ENCODE measurements around the gene SUDS3.
"Not testable (repeated sequence)": the region's sequence is repeated elsewhere in the genome, so short reads cannot be mapped to it uniquely, and the experiment has no call there.

Gene SUDS3, protein sequence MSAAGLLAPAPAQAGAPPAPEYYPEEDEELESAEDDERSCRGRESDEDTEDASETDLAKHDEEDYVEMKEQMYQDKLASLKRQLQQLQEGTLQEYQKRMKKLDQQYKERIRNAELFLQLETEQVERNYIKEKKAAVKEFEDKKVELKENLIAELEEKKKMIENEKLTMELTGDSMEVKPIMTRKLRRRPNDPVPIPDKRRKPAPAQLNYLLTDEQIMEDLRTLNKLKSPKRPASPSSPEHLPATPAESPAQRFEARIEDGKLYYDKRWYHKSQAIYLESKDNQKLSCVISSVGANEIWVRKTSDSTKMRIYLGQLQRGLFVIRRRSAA

DNA sequence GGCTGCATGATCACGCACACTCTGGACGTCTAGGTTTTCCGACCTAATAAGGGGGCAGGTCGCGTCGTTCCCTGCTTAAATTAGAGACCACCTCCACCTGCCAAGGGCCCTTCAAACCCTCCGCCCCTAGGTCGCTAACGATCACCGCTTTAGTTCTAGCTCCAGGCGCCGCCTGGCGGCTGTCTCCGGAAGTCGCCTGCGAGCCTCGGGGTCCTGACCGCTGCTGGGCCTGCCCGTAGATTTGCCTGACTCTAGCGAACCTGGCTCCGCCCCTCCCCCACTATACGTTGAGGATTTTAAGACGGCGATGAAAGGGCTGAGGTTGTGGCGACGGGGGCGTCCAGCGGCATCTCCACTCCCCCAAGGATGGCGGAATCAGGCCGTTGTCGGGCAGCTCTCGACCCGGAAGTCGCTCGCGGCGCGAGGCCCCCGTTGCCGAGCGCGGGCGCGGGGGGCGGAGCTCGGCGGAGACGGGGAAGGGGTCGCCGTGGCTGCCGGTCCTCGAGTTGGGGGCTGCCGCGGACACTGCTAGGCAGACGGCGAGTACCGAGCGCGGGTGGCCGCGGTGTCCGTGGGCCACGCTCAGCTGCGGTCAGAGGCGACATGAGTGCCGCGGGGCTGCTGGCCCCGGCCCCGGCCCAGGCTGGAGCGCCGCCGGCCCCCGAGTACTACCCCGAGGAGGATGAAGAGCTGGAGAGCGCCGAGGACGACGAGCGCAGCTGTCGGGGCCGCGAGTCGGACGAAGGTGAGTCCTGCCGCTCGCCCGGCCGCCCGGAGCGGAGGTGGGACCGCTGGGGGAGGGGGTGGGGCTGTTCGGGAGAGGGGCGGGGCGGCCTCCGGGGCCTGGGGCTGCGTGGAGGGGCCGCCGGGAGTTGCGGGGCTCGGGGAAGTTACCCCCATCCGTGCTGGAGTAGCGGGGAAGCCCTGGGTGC, at the start of gene SUDS3:
Gene SUDS3, plus strand, starts transcription at position 467 of the 932 bp plus-strand sequence. Its CDS starts 137 bp downstream, at position 604.
- peak; percentile 64 for DNase-seq

DNA sequence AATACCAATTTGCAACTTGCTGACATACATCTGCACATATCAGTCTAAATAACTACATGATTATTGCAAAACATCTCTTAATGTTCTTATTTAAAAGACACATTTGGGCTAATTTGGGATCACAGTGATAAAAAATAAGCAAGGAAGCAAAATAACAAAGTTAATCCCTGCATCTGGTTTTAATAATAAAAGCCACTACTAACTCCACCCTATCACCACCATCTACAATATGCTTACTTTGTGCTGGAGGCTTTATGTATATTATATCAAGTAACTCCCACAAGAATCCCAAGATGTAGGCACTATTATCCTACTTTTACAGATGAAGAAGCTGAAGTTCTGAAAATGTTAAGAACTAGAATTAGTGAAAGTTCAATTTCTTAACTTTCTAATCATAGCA, 49.4 kb upstream of the SUDS3 start:
- DNase-seq, result no peak

DNA sequence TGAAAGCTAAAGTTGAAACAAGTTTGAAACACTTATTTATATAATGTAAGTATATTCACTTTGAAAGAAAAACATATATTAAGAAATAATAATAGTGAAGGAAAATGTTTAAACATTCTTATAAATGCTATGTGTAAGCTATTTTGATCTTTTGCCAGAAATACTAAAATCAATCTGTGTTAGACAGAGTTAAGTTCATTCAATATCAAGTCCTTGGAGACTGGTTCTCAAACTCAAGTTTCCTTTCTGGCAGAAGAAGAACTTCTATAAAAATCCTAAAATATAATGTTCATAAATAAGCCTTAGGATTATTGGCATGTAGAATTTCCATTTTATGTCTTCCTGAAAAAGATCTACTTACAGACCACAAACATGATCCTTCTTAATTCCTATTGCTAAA, 49.0 kb upstream of the SUDS3 start:
- no peak for DNase-seq

GRCh38 chr12:118328486-118329330, 47.6 kb upstream of the SUDS3 start:
- DNase-seq, result no peak

GRCh38 chr12:118330421-118331018, 45.8 kb upstream of the SUDS3 start:
- no peak for DNase-seq

GRCh38 chr12:118332511-118332910, 43.8 kb upstream of the SUDS3 start:
- DNase-seq, result no peak

DNA sequence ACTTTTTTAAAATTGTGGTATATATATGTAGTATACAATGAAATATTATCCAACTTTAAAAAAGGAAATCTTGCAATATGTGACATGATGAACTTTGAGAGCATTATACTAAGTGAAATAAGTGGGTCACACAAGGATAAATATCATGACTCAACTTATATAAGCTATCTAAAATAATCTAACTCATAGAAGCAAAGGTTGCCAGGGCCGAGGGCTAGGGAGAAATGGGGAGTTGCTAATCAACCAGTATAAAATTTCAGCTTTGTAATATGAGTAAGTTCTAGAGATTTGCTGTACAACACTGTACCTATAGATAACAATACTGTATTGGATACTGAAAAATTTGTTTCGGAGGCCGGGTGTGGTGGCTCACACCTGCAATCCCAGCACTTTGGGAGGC, 42.1 kb upstream of the SUDS3 start:
- DNase-seq, result no peak

- no peak for DNase-seq
Observed at GRCh38 chr12:118334939-118335567, 41.3 kb upstream of the SUDS3 start.

DNA sequence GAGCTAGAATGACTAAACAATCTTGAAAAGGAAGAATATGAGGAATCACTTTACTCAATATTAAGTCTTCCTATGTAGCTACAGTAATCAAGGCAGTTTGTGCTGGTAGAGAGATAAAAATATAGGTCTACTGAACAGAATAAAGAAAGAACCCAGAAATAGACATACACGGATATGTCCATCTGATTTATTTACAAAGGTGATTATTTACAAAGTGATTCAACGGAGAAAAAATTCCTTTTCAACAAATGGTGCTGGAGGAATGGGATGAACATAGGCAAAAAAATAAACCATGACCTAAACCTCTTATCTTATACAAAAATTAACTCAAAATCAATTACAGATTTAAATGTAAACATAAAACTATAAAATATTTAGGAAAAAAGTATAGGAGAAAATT, 40.2 kb upstream of the SUDS3 start:
- no peak for DNase-seq

DNA sequence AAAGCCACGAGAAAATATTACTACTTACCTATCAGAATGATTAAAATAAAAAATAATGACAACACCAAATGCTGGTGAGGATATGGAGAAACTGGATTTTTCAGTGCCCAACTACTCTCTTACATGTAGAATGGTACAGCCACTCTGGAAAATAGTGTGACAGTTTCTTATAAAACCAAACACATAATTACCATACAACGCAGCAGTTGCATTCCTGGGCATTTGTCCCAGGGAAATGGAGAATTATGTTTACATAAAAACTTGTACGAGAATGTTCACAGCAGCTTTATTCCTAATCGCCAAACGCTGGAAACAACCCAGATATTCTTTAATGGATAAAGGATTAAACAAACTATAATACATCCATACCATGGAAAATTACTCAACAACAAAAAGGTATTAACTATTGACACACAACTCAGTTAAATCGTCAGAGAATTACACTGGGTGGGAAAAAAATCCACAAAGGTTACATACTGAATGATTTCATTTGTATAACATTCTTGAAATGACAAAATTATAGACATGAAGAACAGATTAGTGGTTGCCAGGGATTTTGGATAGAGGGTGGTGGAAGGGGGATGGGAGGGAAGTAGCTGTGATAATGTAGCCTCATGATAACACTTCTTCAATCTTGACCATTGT, 39.0 kb upstream of the SUDS3 start:
- no peak for DNase-seq

DNA sequence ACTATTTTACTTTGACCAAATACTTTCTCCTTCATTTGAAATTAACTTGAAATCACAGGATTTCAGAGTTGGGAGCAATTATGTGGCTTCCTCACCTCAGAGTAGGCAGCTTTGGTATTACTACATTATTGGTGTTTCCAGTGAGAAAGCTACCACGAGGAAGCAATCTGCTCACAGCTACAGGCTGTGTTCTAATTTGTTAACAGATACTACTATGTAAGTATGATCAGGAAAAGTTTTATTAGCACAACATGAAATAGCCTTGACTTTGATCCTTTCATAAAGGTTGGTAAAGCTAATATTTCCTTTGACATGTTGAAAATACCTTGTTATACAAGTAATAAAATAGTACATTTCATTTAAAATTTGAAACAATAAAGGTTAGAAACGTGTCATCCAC, 34.3 kb upstream of the SUDS3 start:
- DNase-seq, result no peak

- no peak for DNase-seq
Observed at GRCh38 chr12:118344829-118345228, 31.5 kb upstream of the SUDS3 start.

DNA sequence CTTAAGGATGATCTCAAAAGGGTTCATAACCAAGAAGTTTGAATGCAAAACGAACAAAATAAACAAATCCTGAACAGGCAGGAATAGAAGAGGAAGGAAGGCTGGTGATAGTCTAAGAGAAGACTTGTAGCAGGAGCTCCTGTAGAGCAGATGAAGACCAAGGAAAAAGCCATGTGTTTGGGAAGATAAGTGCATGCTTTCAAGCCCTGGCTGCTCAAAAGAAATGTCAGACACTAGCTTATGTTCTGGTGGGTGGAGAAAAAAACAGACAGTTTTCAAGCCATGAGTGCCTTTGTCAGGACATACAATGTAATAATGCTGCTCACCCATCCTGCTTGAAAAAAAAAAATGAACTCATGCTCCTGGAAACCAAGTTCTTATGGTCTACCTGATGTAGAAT, 31.0 kb upstream of the SUDS3 start:
- no peak for DNase-seq

- no peak for DNase-seq
Observed at GRCh38 chr12:118346895-118347294, 29.5 kb upstream of the SUDS3 start.

DNA sequence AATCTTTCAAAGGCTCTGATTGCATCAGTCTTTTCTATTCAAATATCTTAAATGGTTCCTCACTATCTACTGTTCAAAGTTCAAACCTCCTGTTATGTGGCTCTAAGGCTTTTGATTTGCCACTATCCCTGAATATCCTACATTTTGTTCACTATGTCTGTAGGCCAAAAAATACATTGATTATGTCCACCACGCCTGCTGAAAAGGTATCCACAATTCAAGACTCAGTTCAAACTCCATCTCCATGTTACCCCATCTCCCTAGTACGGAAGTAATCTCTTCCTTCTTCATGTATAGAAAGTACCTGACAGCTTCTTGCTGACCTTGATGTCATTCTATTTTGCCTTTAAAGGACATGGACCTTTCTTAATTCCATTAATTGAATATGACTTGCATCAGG, 28.4 kb upstream of the SUDS3 start:
- DNase-seq, result no peak

DNA sequence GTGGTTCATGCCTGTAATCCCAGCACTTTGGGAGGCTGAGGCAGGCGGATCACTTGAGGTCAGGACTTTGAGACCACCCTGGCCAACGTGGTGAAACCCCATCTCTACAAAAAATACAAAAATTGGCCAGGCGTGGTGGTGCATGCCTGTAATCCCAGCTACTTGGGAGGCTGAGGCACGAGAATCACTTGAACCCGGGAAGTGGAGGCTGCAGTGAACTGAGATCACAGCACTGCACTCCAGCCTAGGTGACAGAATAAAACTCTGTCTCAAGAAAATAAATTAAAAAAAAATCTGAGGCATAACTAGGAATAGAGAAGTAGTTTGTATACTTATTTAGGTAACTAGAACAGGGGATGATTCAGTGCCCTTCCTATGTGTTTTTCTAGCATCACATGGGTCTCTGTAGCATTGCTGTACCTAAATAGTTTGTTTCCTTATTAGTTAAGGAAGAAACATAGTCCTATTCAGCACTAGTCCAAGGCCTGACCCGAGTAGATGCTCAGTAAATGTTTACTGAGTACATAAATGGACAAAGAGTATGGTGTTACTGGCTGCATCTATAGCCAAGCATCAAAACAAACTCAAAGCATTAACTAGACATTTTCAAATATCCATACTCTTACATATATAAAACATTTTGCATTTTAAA, 25.3 kb upstream of the SUDS3 start:
- no peak for DNase-seq

GRCh38 chr12:118353721-118354120, 22.6 kb upstream of the SUDS3 start:
- no peak for DNase-seq

- DNase-seq, result not testable (repeated sequence)
Observed at GRCh38 chr12:118354503-118354902, 21.9 kb upstream of the SUDS3 start.

DNA sequence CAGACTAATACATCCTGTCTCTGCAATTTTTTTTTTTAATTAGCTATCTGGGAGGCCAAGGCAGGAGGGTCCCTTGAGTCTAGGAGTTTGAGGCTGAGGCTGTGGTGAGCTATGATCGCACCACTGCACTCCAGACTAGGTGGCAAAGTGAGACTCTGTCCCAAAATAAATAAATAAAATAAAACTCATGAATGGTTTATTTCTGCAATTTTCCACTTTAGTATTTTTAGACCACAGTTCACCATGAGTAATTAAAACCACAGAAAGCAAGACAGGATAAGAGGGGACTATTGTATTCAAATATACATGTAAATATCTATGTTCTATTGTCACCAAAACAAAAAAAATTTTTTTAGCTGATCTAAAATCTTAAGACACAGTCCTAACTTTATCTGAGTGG, 21.5 kb upstream of the SUDS3 start:
- DNase-seq, result no peak

DNA sequence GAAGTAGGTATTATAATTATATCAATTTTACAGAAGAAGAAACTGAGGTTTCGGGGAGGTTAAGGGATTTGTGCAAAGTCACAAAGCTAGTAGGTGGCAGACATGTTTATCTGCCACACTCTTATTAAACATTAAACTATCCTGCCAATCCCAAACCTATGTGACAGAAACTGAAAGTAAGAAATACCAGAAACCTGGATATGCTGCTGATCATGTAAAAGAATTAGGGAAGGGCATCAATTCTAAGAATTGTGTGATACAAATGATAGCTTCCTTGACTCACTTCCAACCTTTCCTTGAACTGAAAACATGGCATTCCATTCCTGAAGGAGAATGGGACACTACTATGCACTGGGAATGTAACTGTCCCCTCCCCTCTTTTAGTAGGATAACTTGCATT, 20.5 kb upstream of the SUDS3 start:
- DNase-seq, result no peak

- no peak for DNase-seq
Observed at GRCh38 chr12:118356809-118357256, 19.5 kb upstream of the SUDS3 start.

All from DMS153 (cell line).